Breast epithelium (tissue), 4 donors: ENCODE data around the gene MAD1L1. TPM values are rescaled to one million over a fixed set of nuclear protein-coding genes. Genes with fewer than 3 reads are reported as not detected.

Source experiments
- DNase-seq, 2 donors: peaks; one replicate each; pipeline ENCODE4 v3.0.0-alpha.2; 2019; ENCODE audit warnings: low spot score in 2 of 2
- H3K27ac ChIP-seq, 2 donors: fragments of 200-600 bp; sonication (generic) in 1 of 2; one replicate each; pipeline ENCODE4 v1.5.1; 2016 to 2019; ENCODE audit warnings: mild to moderate bottlenecking in 1 of 2
- H3K27me3 ChIP-seq, 2 donors: fragments of 200-600 bp; sonication (generic) in 1 of 2; one replicate each; pipeline versions ENCODE4 v1.5.1 to v1.6.0; 2017 to 2019; ENCODE audit warnings: control low read depth in 1 of 2, mild to moderate bottlenecking in 1 of 2
- H3K36me3 ChIP-seq: fragments of 200-600 bp; one replicate; pipeline ENCODE4 v1.5.1; 2019
- H3K4me1 ChIP-seq, 2 donors: fragments of 200-600 bp; sonication (generic); one replicate each; pipeline ENCODE4 v1.5.1; 2016 to 2019; ENCODE audit warnings: control low read depth in 1 of 2
- H3K4me3 ChIP-seq, 3 donors: fragments of 200-600 bp; sonication (generic); 1 replicate in 2 of 3; 2 replicates in 1 of 3; pipeline ENCODE4 v1.5.1; 2016 to 2019; ENCODE audit warnings: mild to moderate bottlenecking in 3 of 3, moderate library complexity in 2 of 3
- H3K9me3 ChIP-seq, 2 donors: fragments of 200-600 bp; sonication (generic) in 1 of 2; one replicate each; pipeline ENCODE4 v1.5.1; 2016 to 2019; ENCODE audit warnings: control low read depth in 1 of 2
- POLR2A ChIP-seq: fragments of 450-650 bp; IDR thresholded peaks from one replicate; pipeline ENCODE4 v1.6.1; 2016; ENCODE audit warnings: antibody characterized with exemption, mild to moderate bottlenecking, moderate library complexity
- POLR2AphosphoS5 ChIP-seq, 3 donors: sonication (generic); formaldehyde crosslinking; IDR thresholded peaks; one replicate each; pipeline ENCODE4 v1.6.1; 2017; ENCODE audit warnings: antibody characterized with exemption in 3 of 3
- intact Hi-C: fragments of 100-400 bp; cut with DNase I; formaldehyde crosslinking; loops from one replicate; pipeline ENCODE4 v1.15.1; 2023; ENCODE audit warnings: low total_unique reads
- total RNA-seq, 3 donors: library from RNA; depleted of rRNA; stranded (reverse); fragments of >200 nt; gene quantifications; one replicate each; pipeline ENCODE4 v1.1.0, GENCODE V29; 2016
- TF ChIP-seq, protein P1 (sequence below), 3 donors: fragments of 450-650 bp; IDR thresholded peaks; one replicate each; pipeline ENCODE4 v1.5.1; 2016 to 2017; ENCODE audit warnings: antibody characterized with exemption in 3 of 3, mild to moderate bottlenecking in 3 of 3, moderate library complexity in 3 of 3

Gene MAD1L1
- total RNA-seq, 3 donors from 2014 or later = 27.7 to 33.9 (median 28.8) TPM

DNA sequence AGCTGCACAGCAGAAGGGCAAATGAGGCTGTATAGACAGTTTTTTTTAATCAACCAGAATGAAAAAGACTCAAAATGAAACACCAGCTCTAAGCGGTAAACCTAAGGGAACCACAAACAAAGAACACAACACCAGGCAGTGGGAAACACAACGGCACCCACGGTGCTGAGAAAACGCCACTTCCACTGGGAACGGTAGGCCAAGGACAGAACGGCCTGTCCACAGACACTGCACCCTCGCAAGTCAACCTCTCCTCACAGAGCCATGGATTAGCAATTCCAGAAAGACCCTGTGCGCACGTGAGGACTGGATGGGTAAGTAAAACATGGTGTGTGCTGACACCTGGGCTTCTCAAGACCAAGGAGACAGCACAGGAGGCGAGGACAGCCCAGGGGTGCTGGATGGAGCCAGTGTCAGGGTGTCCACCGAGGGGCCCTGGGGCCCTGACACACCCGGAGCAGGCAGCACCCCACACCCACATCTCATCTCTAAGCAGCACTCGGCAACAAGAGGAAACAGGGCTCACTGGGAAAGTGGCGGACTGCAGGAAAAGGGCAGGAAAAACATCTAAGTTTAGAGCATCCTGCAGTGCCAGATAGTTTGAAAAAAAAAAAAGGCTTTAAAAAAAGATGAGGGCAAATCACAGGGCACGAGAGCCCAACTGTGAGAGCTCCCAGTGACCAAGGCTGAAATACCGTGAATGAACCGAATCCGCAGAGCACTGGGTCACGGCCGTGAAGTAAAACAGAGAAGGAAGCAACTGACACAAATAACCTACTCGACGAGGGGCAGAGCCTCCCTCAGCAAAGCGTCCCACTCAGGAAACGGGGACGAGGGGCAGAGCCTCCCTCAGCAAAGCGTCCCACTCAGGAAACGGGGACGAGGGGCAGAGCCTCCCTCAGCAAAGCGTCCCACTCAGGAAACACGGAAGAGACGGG is 120.2 kb downstream of the MAD1L1 start:
- H3K27ac ChIP-seq = no peak overlapping the region
- TF ChIP-seq, protein P1, sequence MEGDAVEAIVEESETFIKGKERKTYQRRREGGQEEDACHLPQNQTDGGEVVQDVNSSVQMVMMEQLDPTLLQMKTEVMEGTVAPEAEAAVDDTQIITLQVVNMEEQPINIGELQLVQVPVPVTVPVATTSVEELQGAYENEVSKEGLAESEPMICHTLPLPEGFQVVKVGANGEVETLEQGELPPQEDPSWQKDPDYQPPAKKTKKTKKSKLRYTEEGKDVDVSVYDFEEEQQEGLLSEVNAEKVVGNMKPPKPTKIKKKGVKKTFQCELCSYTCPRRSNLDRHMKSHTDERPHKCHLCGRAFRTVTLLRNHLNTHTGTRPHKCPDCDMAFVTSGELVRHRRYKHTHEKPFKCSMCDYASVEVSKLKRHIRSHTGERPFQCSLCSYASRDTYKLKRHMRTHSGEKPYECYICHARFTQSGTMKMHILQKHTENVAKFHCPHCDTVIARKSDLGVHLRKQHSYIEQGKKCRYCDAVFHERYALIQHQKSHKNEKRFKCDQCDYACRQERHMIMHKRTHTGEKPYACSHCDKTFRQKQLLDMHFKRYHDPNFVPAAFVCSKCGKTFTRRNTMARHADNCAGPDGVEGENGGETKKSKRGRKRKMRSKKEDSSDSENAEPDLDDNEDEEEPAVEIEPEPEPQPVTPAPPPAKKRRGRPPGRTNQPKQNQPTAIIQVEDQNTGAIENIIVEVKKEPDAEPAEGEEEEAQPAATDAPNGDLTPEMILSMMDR (IDR thresholded peaks at IDR 0.05) = no peak
- TF ChIP-seq POLR2AphosphoS5 (IDR thresholded peaks at IDR 0.05) (no peak), POLR2A (no peak)
- H3K36me3 ChIP-seq = no peaks in the 10 kb centered on the region
- no peaks in the 10 kb centered on the region for H3K9me3 ChIP-seq
- peaks cover 8 to 17% of the 10 kb centered on the region in 2 donors for H3K4me1 ChIP-seq
- intact Hi-C loops = no loop called here
- no peak for DNase-seq
- H3K27me3 ChIP-seq = no peaks in the 10 kb centered on the region
- H3K4me3 ChIP-seq = no peak overlapping the region

DNA sequence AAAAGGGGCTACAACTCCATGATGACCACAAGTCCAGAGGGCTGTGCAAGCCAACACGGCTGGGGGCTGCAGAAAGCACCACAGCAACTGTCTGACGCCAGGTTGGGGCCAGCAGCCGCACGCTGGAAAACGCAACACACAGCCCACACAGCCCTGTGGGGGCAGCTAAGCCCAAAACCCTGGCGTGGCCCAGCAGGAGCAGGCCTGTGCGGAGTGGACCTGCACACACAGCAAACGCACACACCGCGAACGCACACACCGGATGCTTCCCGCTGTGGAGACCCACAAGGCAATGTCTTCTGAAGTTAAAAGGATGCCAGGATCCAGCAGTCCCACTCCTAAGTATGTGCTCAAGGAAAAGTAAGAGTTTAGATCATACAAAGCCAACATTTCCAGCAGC is 121.2 kb downstream of the MAD1L1 start:
- Histone ChIP-seq H3K4me1 (peaks cover 6 to 7% of the 10 kb centered on the region in 2 donors), H3K4me3 (peak overlapping the region in 2 of 3 donors; percentile 22 to 44), H3K36me3 (no peaks in the 10 kb centered on the region), H3K27me3 (no peaks in the 10 kb centered on the region), H3K9me3 (no peaks in the 10 kb centered on the region), H3K27ac (no peak overlapping the region)
- TF ChIP-seq POLR2A (no peak), POLR2AphosphoS5 (IDR thresholded peaks at IDR 0.05) (no peak)
- TF ChIP-seq, protein P1 (IDR thresholded peaks at IDR 0.05) = no peak
- DNase-seq = no peak
- intact Hi-C loops = no loop called here

DNA sequence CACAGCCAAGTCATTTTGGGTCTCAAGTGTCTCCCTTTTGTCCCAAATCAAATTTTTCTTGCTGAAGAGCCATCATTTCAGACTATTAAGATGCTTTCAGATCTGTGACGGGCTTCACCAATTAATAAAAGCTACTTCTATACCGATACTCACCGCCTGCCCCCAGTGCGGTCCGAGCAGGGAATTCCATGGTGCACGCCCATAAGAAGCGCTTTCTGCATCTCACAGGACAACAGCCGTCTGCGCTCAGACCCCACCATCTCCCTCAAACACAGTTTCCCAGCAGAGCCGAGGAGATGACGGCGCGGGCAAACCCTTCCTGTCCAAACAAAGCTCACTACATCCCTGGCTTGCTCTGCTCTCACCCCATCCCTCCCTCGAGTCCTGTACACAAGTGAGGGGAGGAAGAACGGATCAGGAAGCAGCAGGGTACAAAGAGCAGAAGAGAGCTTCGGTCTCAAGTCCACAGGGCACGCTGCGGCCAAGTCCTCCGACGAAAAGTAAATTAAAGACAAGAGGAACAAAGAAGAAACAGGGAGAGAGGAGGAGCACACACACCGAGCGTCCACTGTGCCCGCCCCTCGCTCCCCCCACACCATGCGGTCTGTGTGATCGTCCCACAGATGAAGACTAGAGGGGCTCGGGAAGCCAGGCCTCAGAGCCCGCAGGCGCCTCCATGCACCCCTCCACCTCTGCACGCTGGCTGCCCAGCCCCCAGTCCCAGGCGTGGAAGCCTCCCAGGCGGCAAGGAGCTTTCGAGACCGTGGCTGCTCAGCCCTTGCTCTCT is 121.9 kb downstream of the MAD1L1 start:
- H3K27ac ChIP-seq = no peak overlapping the region
- TF ChIP-seq, protein P1 (IDR thresholded peaks at IDR 0.05) = no peak
- no peak for TF ChIP-seq POLR2AphosphoS5 (IDR thresholded peaks at IDR 0.05)
- TF ChIP-seq POLR2A = no peak
- H3K9me3 ChIP-seq = no peaks in the 10 kb centered on the region
- no peaks in the 10 kb centered on the region for H3K4me1 ChIP-seq
- DNase-seq = no peak
- intact Hi-C loops = no loop called here
- no peaks in the 10 kb centered on the region for H3K36me3 ChIP-seq
- H3K27me3 ChIP-seq = no peaks in the 10 kb centered on the region
- peak overlapping the region in 2 of 3 donors; percentile 22 to 44 for H3K4me3 ChIP-seq

DNA sequence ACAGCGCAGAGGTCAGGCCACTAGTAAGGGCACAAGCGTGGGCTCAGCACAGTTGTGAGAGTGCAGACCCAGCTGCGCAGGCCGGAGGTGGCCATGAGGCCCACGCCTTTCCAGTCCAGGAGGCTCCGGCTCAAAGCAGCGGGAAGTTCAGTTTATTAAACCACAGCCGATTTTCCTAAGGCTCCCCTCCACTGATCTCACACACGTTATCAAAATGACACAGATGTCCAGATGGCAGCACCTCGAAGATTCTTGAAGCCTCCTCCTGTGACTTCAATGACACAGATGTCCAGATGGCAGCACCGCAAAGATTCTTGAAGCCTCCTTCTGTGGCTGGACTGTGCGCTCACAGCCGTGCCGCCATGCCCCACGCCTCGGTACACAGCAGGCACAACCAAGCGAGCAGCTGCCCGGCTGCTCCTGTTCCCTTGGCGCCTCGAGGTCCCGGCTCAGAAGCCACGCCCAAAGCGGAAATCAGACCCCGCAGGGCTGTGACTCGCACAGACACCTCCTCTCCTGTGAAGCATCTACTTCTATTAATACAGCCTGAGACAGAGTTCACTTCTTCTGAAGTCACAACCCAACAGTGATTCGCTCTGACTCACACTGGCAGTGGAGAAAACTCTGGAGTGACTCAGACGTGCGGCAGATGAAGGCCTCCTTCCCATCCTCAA is 122.7 kb downstream of the MAD1L1 start:
- Histone ChIP-seq H3K4me1 (no peaks in the 10 kb centered on the region), H3K36me3 (no peaks in the 10 kb centered on the region), H3K9me3 (no peaks in the 10 kb centered on the region), H3K27ac (peak overlapping the region in 1 of 2 donors; percentile 1), H3K4me3 (no peak overlapping the region), H3K27me3 (no peaks in the 10 kb centered on the region)
- TF ChIP-seq POLR2AphosphoS5 (IDR thresholded peaks at IDR 0.05) (peak in 1 of 3 donors; percentile 17), POLR2A (no peak)
- intact Hi-C loops = loop anchor here (5.0 kb wide), 1 partner anchor 1578 kb away; no protein-coding TSS in a partner anchor
- DNase-seq = no peak

DNA sequence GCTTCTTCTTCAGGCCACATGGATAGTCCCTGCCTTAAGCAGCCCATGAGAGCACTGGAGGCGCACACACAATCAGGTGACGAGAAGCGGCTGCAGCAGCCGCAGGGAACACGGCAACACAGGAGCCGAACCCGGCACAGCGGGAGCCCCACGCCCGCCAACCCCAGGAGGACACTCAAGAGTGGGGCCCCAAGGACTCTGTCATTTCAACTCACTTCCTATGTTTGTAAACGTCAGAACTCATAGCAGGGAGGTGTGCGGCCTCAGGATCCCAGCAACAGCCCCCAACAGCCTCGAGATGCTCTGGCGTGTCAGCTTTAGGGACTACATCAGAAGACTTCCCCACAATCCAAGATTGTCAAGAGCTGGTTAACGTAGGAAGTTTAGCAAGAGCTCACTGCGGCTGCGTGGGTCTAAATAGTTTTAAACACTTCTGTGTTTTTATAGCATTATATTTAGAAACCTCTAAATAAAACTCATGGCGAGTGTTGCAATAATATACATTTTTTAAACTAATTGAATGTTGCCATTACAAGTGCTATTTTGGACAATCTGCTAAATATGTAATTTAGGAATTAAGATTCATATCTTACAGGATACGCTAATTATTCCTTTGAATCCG is 123.4 kb downstream of the MAD1L1 start:
- intact Hi-C loops = loop anchor here (5.0 kb wide), 1 partner anchor 1577 kb away; no protein-coding TSS in a partner anchor
- no peaks in the 10 kb centered on the region for H3K27me3 ChIP-seq
- H3K9me3 ChIP-seq = no peaks in the 10 kb centered on the region
- H3K27ac ChIP-seq = peak overlapping the region in 1 of 2 donors; percentile 1
- H3K36me3 ChIP-seq = no peaks in the 10 kb centered on the region
- DNase-seq = no peak
- no peak overlapping the region for H3K4me3 ChIP-seq
- H3K4me1 ChIP-seq = peaks cover 0 to 3% of the 10 kb centered on the region in 2 donors
- TF ChIP-seq, protein P1 (IDR thresholded peaks at IDR 0.05) = no peak
- TF ChIP-seq POLR2A (no peak), POLR2AphosphoS5 (IDR thresholded peaks at IDR 0.05) (no peak)
